OCI-LY1 (cell line): Measurements from ENCODE around the gene ZNF25.

Source experiments
- CTCF ChIP-seq: fragments of 200-600 bp; sonication (generic), shearing (Covaris generic); IDR thresholded peaks from 2 replicates; pipeline ENCODE4 v1.5.1; 2017; ENCODE audit warnings: mild to moderate bottlenecking, antibody characterized with exemption, low read length, moderate library complexity, mixed read lengths
- EZH2 ChIP-seq: fragments of 200-600 bp; sonication (generic), shearing (Covaris generic); IDR thresholded peaks from 2 replicates; pipeline ENCODE4 v1.8.0; 2017; ENCODE audit warnings: borderline replicate concordance, mixed run types, mild to moderate bottlenecking, antibody characterized with exemption, low read length, moderate library complexity, mixed read lengths

GRCh38 chr10:37952043-37952755 is 24.2 kb downstream of the ZNF25 start:
- TF ChIP-seq CTCF (no peak), EZH2 (no peak)
